Endothelial cell of umbilical vein (primary cell): ENCODE results near the gene CITED2. TPM values are rescaled to one million over a fixed set of nuclear protein-coding genes. Genes with fewer than 3 reads are reported as not detected.

Experiments
- BruUV-seq: library from RNA; stranded (reverse); fragments of 400-500 nt; replicated peaks from 2 replicates; lab custom pipeline; 2021; lab: Mats Ljungman, UMichigan
- CTCF ChIA-PET: fragments of 300-600, 350-600 bp; sonication (Branson Sonifier 250); formaldehyde crosslinking; loops from one replicate; lab custom pipeline; 2021; ENCODE audit warnings: antibody characterized with exemption, inconsistent platforms; lab: Charles Lee
- POLR2A ChIA-PET: fragments of 300-600, 350-600 bp; sonication (Branson Sonifier 250); formaldehyde crosslinking; loops from one replicate; lab custom pipeline; 2021; ENCODE audit warnings: antibody characterized with exemption, inconsistent platforms; lab: Charles Lee
- DNase-seq: peaks from one replicate; pipeline ENCODE4 v3.0.0-alpha.2; 2011; ENCODE audit warnings: low read depth, low spot score
- FAIRE-seq: peaks from 2 replicates; lab custom pipeline; 2011; peaks lifted over from hg19 to GRCh38; lab: Jason Lieb, UNC
- H2AFZ ChIP-seq: 2 replicates; pipeline ENCODE4 v1.6.0; 2012; ENCODE audit warnings: low read depth, low read length, control low read depth, inconsistent platforms
- H3K27ac ChIP-seq: 2 replicates; pipeline ENCODE4 v1.5.1; 2011; ENCODE audit warnings: low read depth, mild to moderate bottlenecking, control low read depth, low read length, moderate library complexity; ENCODE audit not compliant: insufficient read depth
- H3K27me3 ChIP-seq, 2 experiments: 2 replicates each; pipeline versions ENCODE4 v1.6.0 to v1.6.1; 2011; ENCODE audit warnings: low read length in 2 of 2, mixed read lengths in 1 of 2; ENCODE audit not compliant: control insufficient read depth in 2 of 2, insufficient read depth in 2 of 2
- H3K36me3 ChIP-seq, 2 experiments: 2 replicates in 1 of 2; 3 replicates in 1 of 2; pipeline ENCODE4 v1.5.1; 2011; ENCODE audit warnings: low read length in 2 of 2, mild to moderate bottlenecking in 1 of 2, moderate library complexity in 1 of 2; ENCODE audit not compliant: control insufficient read depth in 2 of 2, insufficient read depth in 2 of 2; ENCODE audit errors: extremely low read depth in 1 of 2
- H3K4me1 ChIP-seq: 3 replicates; pipeline ENCODE4 v1.5.1; 2011; ENCODE audit warnings: mild to moderate bottlenecking, low read length; ENCODE audit not compliant: control insufficient read depth, insufficient read depth; ENCODE audit errors: extremely low read depth
- H3K4me2 ChIP-seq: 2 replicates; pipeline ENCODE4 v1.6.1; 2011; ENCODE audit warnings: low read length, control low read depth, mixed read lengths; ENCODE audit not compliant: insufficient read depth
- H3K4me3 ChIP-seq, 3 experiments: fragments of 200-600 bp in 1 of 3; sonication (generic), shearing (Covaris generic) in 1 of 3; replicated peaks in 1 of 3; 2 replicates each; pipeline ENCODE4 v1.5.1; 2011 to 2016; ENCODE audit warnings: control low read depth in 3 of 3, low read length in 3 of 3, mild to moderate bottlenecking in 2 of 3, inconsistent platforms in 1 of 3, low read depth in 1 of 3, moderate library complexity in 1 of 3; ENCODE audit not compliant: insufficient read depth in 1 of 3
- H3K79me2 ChIP-seq: 2 replicates; pipeline ENCODE4 v1.6.0; 2012; ENCODE audit warnings: low read length, inconsistent platforms; ENCODE audit not compliant: control insufficient read depth, insufficient read depth
- H3K9ac ChIP-seq: replicated peaks from 2 replicates; pipeline ENCODE3; 2011; ENCODE audit warnings: low read length, control low read depth; ENCODE audit not compliant: insufficient read depth; ENCODE audit errors: extremely low read depth
- H3K9me1 ChIP-seq: replicated peaks from 3 replicates; pipeline ENCODE4 v1.6.0; 2011; ENCODE audit warnings: mild to moderate bottlenecking, low read length; ENCODE audit not compliant: control insufficient read depth, insufficient read depth; ENCODE audit errors: extremely low read depth
- H3K9me3 ChIP-seq: replicated peaks from 2 replicates; pipeline ENCODE4 v1.5.1; 2012; ENCODE audit warnings: low read length, inconsistent platforms; ENCODE audit not compliant: control insufficient read depth, insufficient read depth
- H4K20me1 ChIP-seq: replicated peaks from 2 replicates; pipeline ENCODE3; 2011; ENCODE audit warnings: mild to moderate bottlenecking, low read length; ENCODE audit not compliant: control insufficient read depth, insufficient read depth; ENCODE audit errors: extremely low read depth
- EZH2 ChIP-seq: IDR thresholded peaks from 2 replicates; pipeline ENCODE4 v1.6.1; 2012; ENCODE audit warnings: borderline replicate concordance, low read depth, mild to moderate bottlenecking, moderate library complexity, low read length, inconsistent platforms; ENCODE audit not compliant: severe bottlenecking
- FOS ChIP-seq: IDR thresholded peaks from 2 replicates; pipeline ENCODE4 v1.6.1; 2011; ENCODE audit warnings: mild to moderate bottlenecking, low read length, moderate library complexity, borderline replicate concordance; ENCODE audit not compliant: insufficient read depth
- GATA2 ChIP-seq: IDR thresholded peaks from 2 replicates; pipeline ENCODE4 v1.7.0; 2011; ENCODE audit warnings: low read depth, mild to moderate bottlenecking, moderate library complexity, mixed read lengths, low read length; ENCODE audit not compliant: insufficient read length, insufficient read depth
- JUN ChIP-seq: IDR thresholded peaks from 2 replicates; pipeline ENCODE4 v1.6.1; 2011; ENCODE audit warnings: borderline replicate concordance, low read depth; ENCODE audit not compliant: insufficient read length, insufficient read depth
- MYC ChIP-seq: IDR thresholded peaks from one replicate; pipeline ENCODE4 v1.6.1; 2011; ENCODE audit warnings: mild to moderate bottlenecking, low read depth, low read length
- POLR2A ChIP-seq: IDR thresholded peaks from 2 replicates; pipeline ENCODE4 v1.6.1; 2012; ENCODE audit warnings: low read depth, mild to moderate bottlenecking, control low read depth, low read length
- POLR2AphosphoS5 ChIP-seq: IDR thresholded peaks from 2 replicates; pipeline ENCODE4 v1.6.1; 2012; ENCODE audit warnings: low read depth, mild to moderate bottlenecking, control low read depth, low read length, moderate library complexity; ENCODE audit not compliant: insufficient read depth
- dilution Hi-C: fragments of 300-500 bp; cut with MboI; formaldehyde crosslinking; loops from one replicate; pipeline ENCODE4 v1.15.0; 2019; ENCODE audit warnings: low sequenced_read_pairs; ENCODE audit not compliant: extremely low pct_ligation_motif_present
- intact Hi-C: fragments of 100-400 bp; cut with micrococcal nuclease; formaldehyde crosslinking; loops from one replicate; pipeline ENCODE4 v1.10.0; 2022
- polyA plus RNA-seq, 4 experiments: library from polyadenylated mRNA; depleted of rRNA in 3 of 4; stranded (reverse) in 3 of 4; unstranded in 1 of 4; fragments of >200 nt; gene quantifications; 2 replicates each; pipeline versions ENCODE4 v1.2.1 to v1.2.3, GENCODE V29; 2011 to 2012; ENCODE audit warnings: missing spikeins in 1 of 4
- total RNA-seq: library from RNA; stranded (reverse); gene quantifications from 2 replicates; pipeline ENCODE4 v1.2.3, GENCODE V29; 2021
- TF ChIP-seq, protein P1 (sequence below): IDR thresholded peaks from 2 replicates; pipeline ENCODE4 v1.6.1; 2011; ENCODE audit not compliant: insufficient read depth, insufficient read length
- TF ChIP-seq, protein P2 (sequence below), 2 donors: IDR thresholded peaks; 1 replicate in 1 of 2; 2 replicates in 1 of 2; pipeline ENCODE4 v1.5.1; 2011; ENCODE audit warnings: low read length in 2 of 2, mild to moderate bottlenecking in 2 of 2, moderate library complexity in 2 of 2, control low read depth in 1 of 2, inconsistent platforms in 1 of 2, low read depth in 1 of 2; ENCODE audit not compliant: insufficient read depth in 1 of 2; ENCODE audit errors: extremely low read depth in 1 of 2

Gene CITED2
- total and polyA plus RNA-seq, 2 donors (not counting 3 experiments of a cell fraction or from before 2014, with no cell fraction given), result 81.1 to 85.7 TPM

DNA sequence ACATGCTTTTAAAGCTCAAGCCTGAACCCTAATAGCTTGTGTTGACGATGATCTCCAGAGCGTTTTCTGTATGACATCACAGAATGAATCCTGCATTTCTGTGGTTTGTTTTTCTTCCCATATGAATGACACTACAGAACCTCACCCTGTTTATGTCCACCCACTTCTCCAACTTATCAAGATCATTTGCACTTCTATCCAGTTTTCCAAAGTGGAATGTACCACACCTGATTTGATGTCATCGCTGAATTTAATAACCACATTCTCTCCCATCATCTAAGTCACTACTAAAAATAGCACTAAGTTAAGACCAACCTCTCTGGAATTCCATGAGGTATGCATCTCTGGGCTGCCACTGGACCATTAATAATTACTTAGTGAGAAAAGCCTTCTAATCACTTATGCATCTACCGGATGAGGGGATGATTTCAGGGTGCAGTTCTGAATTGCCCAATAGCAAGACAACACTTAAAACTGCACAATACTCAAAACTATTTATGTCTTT is 33.3 kb upstream of the CITED2 start:
- CTCF ChIA-PET, result interaction anchor here (1.2 kb wide), 1 partner anchor 9 kb away, joined by 3 read pairs; no protein-coding TSS in a partner anchor
- no TSS peak for BruUV-seq
- dilution Hi-C loops, result no loop called here

More for the DNA sequence above, 33.3 kb upstream of the CITED2 start:
- POLR2A ChIA-PET, result no interaction called here
- H4K20me1 ChIP-seq, result no peaks in the 10 kb centered on the region
- H2AFZ ChIP-seq, result no peak overlapping the region
- H3K9ac ChIP-seq, result no peak overlapping the region
- no peak for TF ChIP-seq POLR2A
- TF ChIP-seq POLR2AphosphoS5, result no peak
- TF ChIP-seq FOS, result no peak
- TF ChIP-seq JUN, result no peak
- TF ChIP-seq EZH2, result no peak
- TF ChIP-seq, protein P1, sequence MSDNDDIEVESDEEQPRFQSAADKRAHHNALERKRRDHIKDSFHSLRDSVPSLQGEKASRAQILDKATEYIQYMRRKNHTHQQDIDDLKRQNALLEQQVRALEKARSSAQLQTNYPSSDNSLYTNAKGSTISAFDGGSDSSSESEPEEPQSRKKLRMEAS, result no peak
- no peak for TF ChIP-seq GATA2
- no peak for TF ChIP-seq MYC
- TF ChIP-seq, protein P2, sequence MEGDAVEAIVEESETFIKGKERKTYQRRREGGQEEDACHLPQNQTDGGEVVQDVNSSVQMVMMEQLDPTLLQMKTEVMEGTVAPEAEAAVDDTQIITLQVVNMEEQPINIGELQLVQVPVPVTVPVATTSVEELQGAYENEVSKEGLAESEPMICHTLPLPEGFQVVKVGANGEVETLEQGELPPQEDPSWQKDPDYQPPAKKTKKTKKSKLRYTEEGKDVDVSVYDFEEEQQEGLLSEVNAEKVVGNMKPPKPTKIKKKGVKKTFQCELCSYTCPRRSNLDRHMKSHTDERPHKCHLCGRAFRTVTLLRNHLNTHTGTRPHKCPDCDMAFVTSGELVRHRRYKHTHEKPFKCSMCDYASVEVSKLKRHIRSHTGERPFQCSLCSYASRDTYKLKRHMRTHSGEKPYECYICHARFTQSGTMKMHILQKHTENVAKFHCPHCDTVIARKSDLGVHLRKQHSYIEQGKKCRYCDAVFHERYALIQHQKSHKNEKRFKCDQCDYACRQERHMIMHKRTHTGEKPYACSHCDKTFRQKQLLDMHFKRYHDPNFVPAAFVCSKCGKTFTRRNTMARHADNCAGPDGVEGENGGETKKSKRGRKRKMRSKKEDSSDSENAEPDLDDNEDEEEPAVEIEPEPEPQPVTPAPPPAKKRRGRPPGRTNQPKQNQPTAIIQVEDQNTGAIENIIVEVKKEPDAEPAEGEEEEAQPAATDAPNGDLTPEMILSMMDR (IDR thresholded peaks at IDR 0.05; ENCODE audit: extremely low read depth in 1 of 2, insufficient read depth in 1 of 2, low read depth in 1 of 2, low read length in 2 of 2), result no peak
- DNase-seq (no peak), FAIRE-seq (peak; percentile 40)
- H3K4me1 ChIP-seq, result peaks cover 4% of the 10 kb centered on the region
- no peaks in the 10 kb centered on the region for H3K36me3 ChIP-seq
- intact Hi-C loops, result no loop called here
- no peak overlapping the region for H3K27ac ChIP-seq
- H3K4me2 ChIP-seq, result no peak overlapping the region
- H3K4me3 ChIP-seq, result no peak overlapping the region
- H3K9me1 ChIP-seq, result no peaks in the 10 kb centered on the region
- H3K79me2 ChIP-seq, result no peaks in the 10 kb centered on the region
- no peaks in the 10 kb centered on the region for H3K27me3 ChIP-seq
- H3K9me3 ChIP-seq, result no peaks in the 10 kb centered on the region
